Breast epithelium (tissue), 4 donors: ENCODE data around the gene BCL2L1. TPM values are rescaled to one million over a fixed set of nuclear protein-coding genes. Genes with fewer than 3 reads are reported as not detected.

Experiments
- DNase-seq, 2 donors: peaks; one replicate each; pipeline ENCODE4 v3.0.0-alpha.2; 2019; ENCODE audit warnings: low spot score in 2 of 2
- H3K27ac ChIP-seq, 2 donors: fragments of 200-600 bp; sonication (generic) in 1 of 2; one replicate each; pipeline ENCODE4 v1.5.1; 2016 to 2019; ENCODE audit warnings: mild to moderate bottlenecking in 1 of 2
- H3K27me3 ChIP-seq, 2 donors: fragments of 200-600 bp; sonication (generic) in 1 of 2; one replicate each; pipeline versions ENCODE4 v1.5.1 to v1.6.0; 2017 to 2019; ENCODE audit warnings: control low read depth in 1 of 2, mild to moderate bottlenecking in 1 of 2
- H3K36me3 ChIP-seq: fragments of 200-600 bp; one replicate; pipeline ENCODE4 v1.5.1; 2019
- H3K4me1 ChIP-seq, 2 donors: fragments of 200-600 bp; sonication (generic); one replicate each; pipeline ENCODE4 v1.5.1; 2016 to 2019; ENCODE audit warnings: control low read depth in 1 of 2
- H3K4me3 ChIP-seq, 3 donors: fragments of 200-600 bp; sonication (generic); 1 replicate in 2 of 3; 2 replicates in 1 of 3; pipeline ENCODE4 v1.5.1; 2016 to 2019; ENCODE audit warnings: mild to moderate bottlenecking in 3 of 3, moderate library complexity in 2 of 3
- H3K9me3 ChIP-seq, 2 donors: fragments of 200-600 bp; sonication (generic) in 1 of 2; one replicate each; pipeline ENCODE4 v1.5.1; 2016 to 2019; ENCODE audit warnings: control low read depth in 1 of 2
- POLR2A ChIP-seq: fragments of 450-650 bp; IDR thresholded peaks from one replicate; pipeline ENCODE4 v1.6.1; 2016; ENCODE audit warnings: antibody characterized with exemption, mild to moderate bottlenecking, moderate library complexity
- POLR2AphosphoS5 ChIP-seq, 3 donors: sonication (generic); formaldehyde crosslinking; IDR thresholded peaks; one replicate each; pipeline ENCODE4 v1.6.1; 2017; ENCODE audit warnings: antibody characterized with exemption in 3 of 3
- intact Hi-C: fragments of 100-400 bp; cut with DNase I; formaldehyde crosslinking; loops from one replicate; pipeline ENCODE4 v1.15.1; 2023; ENCODE audit warnings: low total_unique reads
- total RNA-seq, 3 donors: library from RNA; depleted of rRNA; stranded (reverse); fragments of >200 nt; gene quantifications; one replicate each; pipeline ENCODE4 v1.1.0, GENCODE V29; 2016
- TF ChIP-seq, protein P1 (sequence below), 3 donors: fragments of 450-650 bp; IDR thresholded peaks; one replicate each; pipeline ENCODE4 v1.5.1; 2016 to 2017; ENCODE audit warnings: antibody characterized with exemption in 3 of 3, mild to moderate bottlenecking in 3 of 3, moderate library complexity in 3 of 3

Gene BCL2L1
- total RNA-seq, 3 donors from 2014 or later = 95.1 to 124 (median 117) TPM

DNA sequence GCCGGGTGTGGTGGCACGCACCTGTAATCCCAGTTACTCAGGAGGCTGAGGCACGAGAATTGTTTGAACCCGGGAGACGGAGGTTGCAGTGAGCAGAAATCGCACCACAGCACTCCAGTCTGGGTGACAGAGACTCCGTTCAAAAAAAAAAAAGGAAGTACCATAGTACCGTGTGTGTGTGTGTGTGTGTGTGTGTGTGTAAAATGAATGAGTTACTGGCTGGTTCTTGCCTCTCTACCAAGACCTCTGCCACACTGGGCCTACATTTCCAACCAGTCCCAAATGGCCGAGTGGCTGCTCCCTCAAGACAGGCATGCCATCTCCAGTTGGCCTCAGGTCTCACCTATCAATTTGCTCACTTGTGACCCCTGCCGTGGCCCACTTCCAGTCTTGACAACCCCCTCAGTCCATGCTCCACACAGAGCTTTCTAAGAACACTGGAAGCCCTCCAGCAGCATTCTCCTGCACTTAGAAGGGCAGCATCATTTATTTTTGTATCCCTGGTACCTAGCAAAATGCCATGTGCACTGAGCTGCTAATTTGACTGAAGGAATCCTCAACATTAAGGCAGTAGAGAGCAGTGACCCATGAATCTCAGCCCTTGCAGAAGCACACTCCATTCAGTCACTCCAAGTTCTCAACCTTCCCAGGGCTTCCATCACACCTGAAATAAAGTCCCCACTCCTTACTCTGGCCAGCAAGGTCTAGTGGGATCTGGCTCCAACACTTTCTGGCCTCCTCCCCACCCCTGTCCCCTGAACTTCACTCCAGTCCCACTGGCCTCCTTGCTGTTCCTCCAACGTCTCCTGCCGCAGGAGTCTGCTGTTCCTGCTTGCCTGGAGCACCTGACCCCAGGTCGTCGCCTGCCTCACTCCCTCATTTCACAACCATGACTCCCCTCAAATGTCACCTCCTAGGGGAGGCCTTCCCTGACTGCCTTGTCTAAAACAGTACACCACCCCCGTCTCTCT, 55.1 kb downstream of the BCL2L1 start:
- peaks cover 6 to 20% of the 10 kb centered on the region in 2 donors for H3K4me1 ChIP-seq
- peak overlapping the region; percentile 83 to 92 for H3K27ac ChIP-seq
- no peak for DNase-seq

GRCh38 chr20:31666258-31667042, 56.2 kb downstream of the BCL2L1 start:
- intact Hi-C loops = no loop called here
- no peaks in the 10 kb centered on the region for H3K36me3 ChIP-seq
- H3K4me3 ChIP-seq = no peak overlapping the region
- peaks cover 8 to 17% of the 10 kb centered on the region in 2 donors for H3K4me1 ChIP-seq
- TF ChIP-seq POLR2AphosphoS5 (IDR thresholded peaks at IDR 0.05) (peak in 2 of 3 donors; percentile 19 to 26), POLR2A (no peak)
- TF ChIP-seq, protein P1, sequence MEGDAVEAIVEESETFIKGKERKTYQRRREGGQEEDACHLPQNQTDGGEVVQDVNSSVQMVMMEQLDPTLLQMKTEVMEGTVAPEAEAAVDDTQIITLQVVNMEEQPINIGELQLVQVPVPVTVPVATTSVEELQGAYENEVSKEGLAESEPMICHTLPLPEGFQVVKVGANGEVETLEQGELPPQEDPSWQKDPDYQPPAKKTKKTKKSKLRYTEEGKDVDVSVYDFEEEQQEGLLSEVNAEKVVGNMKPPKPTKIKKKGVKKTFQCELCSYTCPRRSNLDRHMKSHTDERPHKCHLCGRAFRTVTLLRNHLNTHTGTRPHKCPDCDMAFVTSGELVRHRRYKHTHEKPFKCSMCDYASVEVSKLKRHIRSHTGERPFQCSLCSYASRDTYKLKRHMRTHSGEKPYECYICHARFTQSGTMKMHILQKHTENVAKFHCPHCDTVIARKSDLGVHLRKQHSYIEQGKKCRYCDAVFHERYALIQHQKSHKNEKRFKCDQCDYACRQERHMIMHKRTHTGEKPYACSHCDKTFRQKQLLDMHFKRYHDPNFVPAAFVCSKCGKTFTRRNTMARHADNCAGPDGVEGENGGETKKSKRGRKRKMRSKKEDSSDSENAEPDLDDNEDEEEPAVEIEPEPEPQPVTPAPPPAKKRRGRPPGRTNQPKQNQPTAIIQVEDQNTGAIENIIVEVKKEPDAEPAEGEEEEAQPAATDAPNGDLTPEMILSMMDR (IDR thresholded peaks at IDR 0.05) = no peak
- H3K9me3 ChIP-seq = no peaks in the 10 kb centered on the region
- no peak for DNase-seq
- no peaks in the 10 kb centered on the region for H3K27me3 ChIP-seq
- peak overlapping the region; percentile 83 to 92 for H3K27ac ChIP-seq

More for the DNA sequence above, 55.1 kb downstream of the BCL2L1 start:
- Histone ChIP-seq H3K27me3 (no peaks in the 10 kb centered on the region), H3K4me3 (no peak overlapping the region), H3K9me3 (no peaks in the 10 kb centered on the region), H3K36me3 (no peaks in the 10 kb centered on the region)
- no peak for TF ChIP-seq POLR2A
- TF ChIP-seq, protein P1 (IDR thresholded peaks at IDR 0.05) = no peak
- no peak for TF ChIP-seq POLR2AphosphoS5 (IDR thresholded peaks at IDR 0.05)
- intact Hi-C loops = no loop called here

DNA sequence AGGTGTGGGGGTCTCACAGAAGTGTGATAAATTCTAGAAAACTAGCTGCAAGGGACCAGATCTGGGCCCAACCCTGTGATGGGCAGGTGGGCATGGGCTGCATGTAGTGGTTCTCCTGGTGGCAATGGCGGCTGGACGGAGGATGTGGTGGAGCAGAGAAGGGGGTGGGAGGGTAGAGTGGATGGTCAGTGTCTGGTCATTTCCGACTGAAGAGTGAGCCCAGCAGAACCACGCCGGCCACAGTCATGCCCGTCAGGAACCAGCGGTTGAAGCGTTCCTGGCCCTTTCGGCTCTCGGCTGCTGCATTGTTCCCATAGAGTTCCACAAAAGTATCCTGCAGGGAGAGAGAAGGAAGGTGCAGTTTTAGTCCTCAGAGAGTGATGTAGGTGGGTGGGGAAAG, 56.9 kb downstream of the BCL2L1 start:
- TF ChIP-seq, protein P1 (IDR thresholded peaks at IDR 0.05) = no peak
- TF ChIP-seq POLR2AphosphoS5 (IDR thresholded peaks at IDR 0.05) (no peak), POLR2A (no peak)
- no peak for DNase-seq
- no peaks in the 10 kb centered on the region for H3K9me3 ChIP-seq
- H3K36me3 ChIP-seq = no peaks in the 10 kb centered on the region
- peaks cover 5 to 11% of the 10 kb centered on the region in 2 donors for H3K4me1 ChIP-seq
- peak overlapping the region; percentile 83 to 92 for H3K27ac ChIP-seq
- H3K4me3 ChIP-seq = no peak overlapping the region
- intact Hi-C loops = loop anchor here (2.0 kb wide), 1 partner anchor 59 kb away; no protein-coding TSS in a partner anchor
- no peaks in the 10 kb centered on the region for H3K27me3 ChIP-seq

GRCh38 chr20:31664696-31665354, 57.8 kb downstream of the BCL2L1 start:
- Histone ChIP-seq H3K36me3 (no peaks in the 10 kb centered on the region), H3K4me3 (no peak overlapping the region), H3K4me1 (peaks cover 2 to 3% of the 10 kb centered on the region in 2 donors), H3K27me3 (no peaks in the 10 kb centered on the region), H3K27ac (peak overlapping the region; percentile 83 to 92), H3K9me3 (no peaks in the 10 kb centered on the region)
- intact Hi-C loops = loop anchor here (2.0 kb wide), 1 partner anchor 60 kb away; no protein-coding TSS in a partner anchor
- no peak for DNase-seq
- no peak for TF ChIP-seq POLR2A
